GM18520 (cell line): ENCODE data around the gene REXO1.

Experiments used
- ATAC-seq: cut with Tn5 transposase; IDR thresholded peaks from one replicate; pipeline ENCODE4 v1.9.1; 2021; ENCODE audit not compliant: unreplicated experiment

The REXO1 gene

DNA sequence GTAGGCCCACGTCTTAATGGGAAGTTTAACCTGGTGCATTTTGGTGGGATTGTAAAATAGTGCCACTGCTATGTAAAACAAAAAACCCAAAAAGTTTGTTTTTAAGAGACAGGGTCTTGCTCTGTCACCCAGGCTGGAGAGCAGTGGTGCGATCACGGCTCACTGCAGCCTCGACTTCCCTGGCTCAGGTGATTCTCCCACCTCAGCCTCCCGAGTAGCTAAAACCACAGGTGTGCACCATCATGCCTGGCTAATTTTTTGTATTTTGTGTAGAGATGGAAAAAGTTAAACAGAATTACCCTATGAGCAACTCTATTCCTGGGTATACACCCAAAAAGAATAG, 820 bp upstream of the REXO1 start:
- no peak for ATAC-seq

DNA sequence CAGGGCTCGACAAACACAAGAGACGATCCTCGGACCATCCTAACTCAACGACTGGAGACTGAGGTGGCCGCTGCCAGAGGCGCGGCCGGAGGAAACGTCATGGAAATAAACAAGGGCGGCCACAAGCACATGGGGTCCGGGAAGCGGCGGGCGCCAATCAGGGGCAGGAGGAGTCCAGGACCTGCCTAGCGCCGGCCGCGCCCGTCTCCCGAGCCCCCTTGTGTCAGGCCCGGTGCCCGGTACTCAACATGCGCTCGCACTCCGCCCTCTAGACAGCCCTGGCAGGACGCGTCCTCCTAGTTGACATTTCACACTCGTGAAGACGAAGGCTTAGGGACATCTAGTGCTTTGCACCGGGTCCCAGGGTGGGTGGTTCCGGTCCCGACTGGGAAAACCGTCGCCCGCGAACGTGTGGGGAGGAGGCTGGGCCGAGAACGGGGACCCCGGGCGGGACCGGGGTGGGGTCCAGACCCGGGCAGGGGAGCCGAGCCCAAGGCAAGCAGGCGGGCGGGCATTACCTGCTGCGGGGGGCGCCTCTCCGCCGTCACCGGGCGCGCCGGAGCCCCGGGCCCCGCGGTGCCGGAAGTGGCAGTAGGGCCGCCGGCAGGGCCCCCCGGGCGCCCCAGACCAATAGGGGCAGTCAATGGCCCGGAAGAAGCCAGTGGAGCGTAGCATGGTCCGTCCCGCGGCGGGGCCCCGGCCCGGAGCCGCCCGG, 442 bp downstream of the REXO1 start:
- ATAC-seq: peak; percentile 12

DNA sequence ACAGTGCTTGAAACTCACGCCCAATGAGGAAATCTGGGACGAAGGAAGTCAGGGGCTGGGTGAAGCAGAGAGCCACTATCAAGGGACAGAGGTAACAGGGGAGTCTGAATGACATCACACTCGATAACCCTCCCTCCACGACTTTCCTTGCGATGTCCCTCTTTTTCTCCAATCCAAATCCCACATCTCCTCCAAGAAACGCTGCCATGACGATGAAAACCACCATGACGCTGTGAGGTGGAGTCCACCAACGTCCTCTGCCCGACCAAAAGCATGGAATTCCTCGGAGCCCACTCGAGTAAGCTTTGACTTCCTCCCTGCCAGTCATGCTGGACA, 967 bp downstream of the REXO1 start:
- no peak for ATAC-seq

DNA sequence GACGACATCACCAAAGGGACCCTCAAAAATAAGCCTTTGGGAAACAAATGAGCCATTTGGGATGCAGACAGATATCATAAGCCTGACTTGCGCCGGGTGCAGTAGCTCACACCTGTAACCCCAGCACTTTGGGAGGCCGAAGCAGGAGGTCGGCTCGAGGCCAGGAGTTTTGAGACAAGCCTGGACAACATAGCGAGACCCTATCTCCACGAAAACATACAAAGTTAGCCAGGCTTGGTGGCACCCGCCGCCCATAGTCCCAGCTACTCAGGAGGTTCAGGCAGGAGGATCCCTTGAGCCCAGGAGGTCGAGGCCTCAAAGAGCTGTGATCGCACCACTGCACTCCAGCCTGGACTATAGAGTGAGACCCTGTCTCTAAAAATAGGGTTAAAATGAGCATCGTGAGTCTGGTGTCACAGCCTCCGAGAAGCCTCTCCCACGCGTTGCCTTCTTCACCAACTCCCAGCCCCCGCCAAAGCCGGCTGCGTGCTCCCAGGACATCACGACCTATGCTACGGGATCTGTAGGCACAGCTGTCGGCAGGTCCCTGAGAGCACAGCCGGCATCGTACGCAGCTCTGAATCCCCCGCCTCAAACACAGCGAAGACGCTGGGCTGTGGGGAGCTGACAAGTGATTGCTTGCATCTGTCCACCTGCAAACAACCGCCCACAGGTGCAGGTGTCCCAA, 1.6 kb downstream of the REXO1 start:
- ATAC-seq: no peak

GRCh38 chr19:1845642-1846041, 2.6 kb downstream of the REXO1 start:
- no peak for ATAC-seq

DNA sequence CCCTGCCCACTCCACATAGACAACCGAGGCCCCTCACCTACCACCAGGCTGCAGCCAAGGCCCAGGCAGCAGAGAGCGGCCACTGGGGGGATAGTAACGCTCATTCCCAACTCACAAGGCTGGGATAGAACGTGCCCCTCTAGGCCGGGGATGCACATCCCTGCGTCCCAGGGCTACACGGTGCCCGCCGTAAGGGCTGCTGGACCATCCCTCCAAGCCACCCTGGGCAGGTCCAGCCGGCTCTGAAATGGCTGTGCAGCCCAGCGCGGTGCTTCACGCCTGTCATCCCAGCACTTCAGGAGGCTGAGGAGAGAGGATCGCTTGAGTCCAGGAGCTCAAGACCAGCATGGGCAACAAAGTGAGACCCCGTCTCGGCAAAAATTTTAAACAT, 3.2 kb downstream of the REXO1 start:
- ATAC-seq: no peak

DNA sequence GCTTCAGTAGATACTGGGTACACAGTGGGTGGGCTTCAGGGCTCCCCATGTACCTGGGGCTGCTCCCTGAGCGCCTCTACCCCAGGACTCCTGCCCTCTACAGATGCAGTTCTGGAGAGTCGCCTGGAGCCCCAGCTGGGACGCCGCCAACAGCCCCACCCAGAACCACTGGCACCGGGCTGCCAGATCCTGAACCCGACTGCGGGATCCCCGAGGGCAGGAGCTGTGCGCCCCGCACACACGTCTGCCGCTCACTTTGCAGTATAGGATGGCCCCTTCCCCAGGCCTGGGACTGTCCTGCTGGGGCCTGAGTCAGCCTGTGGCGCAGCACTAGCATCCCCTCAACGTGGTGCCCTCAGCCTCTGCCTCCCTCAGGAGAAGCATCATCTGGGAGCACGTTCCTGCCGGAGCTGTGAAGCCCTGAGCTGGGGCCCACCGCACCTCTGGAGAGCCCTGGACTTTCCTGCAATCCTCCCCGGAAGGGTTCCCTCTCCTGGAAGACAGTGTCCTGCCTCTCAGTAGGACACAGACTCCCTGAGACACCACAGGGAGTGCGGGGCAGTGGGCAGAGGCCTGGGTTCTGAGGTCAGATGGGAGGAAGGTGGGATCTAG, 3.7 kb downstream of the REXO1 start:
- ATAC-seq: no peak

GRCh38 chr19:1843646-1844394, 4.5 kb downstream of the REXO1 start:
- no peak for ATAC-seq

GRCh38 chr19:1843116-1843515, 5.2 kb downstream of the REXO1 start:
- ATAC-seq: no peak

DNA sequence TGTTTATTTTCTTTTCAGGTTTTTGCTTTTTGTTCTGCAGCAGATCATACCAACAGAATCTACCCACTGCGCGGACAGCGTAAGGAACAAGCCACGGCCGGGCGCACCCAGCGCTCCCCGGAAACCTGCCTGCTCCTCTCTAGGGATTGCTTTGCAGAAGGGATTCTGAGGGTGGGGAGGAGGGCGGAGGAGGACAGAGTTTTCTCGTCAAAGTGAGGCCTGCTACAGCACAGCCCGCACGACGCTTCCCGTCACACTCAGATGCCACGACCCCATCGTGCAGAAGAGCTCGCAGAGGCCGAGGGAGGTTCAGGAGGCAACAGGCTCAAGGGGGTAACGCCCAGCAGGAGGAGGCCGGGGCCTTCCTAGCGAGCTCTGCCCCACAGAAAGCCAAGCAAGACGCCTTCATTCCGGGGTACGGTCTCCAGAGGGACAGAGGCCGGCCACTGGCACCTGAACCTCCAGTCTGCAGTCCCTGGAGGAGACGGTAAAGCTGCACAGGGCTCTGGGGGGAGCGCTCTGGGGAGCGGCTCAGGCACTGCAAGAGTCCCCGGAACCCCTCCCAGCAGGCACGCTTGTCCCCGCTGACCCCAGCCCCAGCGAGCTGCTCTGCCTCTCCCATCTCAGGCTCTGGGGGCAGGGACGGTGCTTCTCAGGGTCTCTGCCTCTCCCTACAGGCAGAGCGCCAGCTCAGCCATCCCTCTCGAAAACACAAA, 6.9 kb downstream of the REXO1 start:
- no peak for ATAC-seq

GRCh38 chr19:1840541-1841115, 7.7 kb downstream of the REXO1 start:
- no peak for ATAC-seq

GRCh38 chr19:1839658-1840540, 8.4 kb downstream of the REXO1 start:
- no peak for ATAC-seq

DNA sequence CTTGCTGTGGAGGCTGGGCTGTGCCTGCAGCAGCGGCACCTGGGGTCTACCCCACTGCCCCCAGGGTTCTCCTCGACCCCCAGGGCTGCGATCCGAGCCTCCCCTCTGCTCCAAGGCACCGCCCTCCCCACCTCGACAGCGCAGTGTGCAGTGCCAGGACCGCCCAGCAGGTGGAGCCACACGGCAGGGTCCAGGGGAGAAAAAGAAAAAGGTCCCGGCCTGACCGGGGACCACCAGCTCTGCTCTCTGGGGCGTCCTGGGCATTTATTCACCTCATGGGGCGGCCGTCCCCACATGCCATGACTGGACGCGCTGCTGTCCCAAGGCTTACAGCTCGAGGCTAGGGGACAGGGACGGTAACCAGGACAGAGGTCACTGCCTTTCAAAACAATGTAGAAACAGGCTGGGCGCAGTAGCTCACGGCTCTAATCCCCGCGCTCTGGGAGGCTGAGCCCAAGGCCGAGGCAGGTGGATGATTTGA, 10.6 kb downstream of the REXO1 start:
- no peak for ATAC-seq

GRCh38 chr19:1837222-1837565, 11.1 kb downstream of the REXO1 start:
- no peak for ATAC-seq

DNA sequence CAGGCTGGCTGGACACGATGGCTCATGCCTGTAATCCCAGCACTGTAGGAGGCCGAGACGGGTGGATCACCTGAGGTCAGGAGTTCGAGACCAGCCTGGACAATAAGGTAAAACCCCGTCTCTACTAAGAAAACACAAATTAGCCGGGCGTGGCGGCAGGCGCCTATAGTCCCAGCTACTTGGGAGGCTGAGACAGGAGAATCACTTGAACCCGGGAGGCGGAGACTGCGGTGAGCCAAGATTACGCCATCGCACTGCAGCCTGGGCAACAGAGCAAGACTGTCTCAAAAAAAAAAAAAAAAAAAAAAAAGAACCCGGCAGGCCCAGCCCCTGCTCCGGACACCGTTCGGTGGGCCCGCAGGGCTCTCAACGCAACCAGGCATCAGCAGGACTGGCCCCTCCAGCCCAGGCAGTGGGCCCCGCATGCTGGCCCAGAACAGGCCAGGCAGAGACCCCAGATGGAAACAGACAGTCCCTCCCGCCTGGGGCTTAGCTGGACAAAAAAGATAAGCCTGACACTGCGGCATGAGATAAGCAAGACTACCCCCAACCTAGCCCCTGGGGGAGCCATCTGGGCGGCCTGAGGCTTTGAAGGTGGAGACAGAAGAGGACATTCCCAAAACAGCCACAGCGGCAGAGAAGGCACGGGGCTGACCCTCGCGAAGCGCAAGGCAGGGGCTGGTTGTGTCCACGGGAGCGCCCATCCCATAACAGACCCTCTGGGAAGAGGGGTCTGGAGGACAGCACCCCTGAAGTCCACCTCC, 11.6 kb downstream of the REXO1 start:
- ATAC-seq: no peak

DNA sequence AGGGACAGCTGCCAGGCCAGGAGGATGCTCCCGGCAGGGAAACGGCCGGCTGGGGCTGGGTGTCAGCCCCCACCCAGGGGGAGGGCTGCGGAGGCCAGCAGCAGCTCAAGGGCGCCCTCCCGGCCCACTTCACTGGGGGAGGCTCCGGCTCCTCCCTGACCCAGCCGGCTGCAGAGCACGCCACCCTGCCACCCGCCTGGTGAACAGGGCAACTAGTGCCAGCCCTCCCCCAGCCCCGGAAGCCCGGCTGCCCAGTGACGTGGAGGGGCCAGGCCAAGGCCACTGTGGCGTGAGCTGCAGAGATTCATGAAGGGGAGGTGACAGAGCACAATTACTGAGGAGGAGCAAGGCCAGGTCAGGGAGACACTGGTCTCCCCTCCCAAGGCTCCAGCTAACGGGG, 14.7 kb downstream of the REXO1 start:
- ATAC-seq: no peak

GRCh38 chr19:1832046-1832663, 16.1 kb downstream of the REXO1 start:
- ATAC-seq: no peak

GRCh38 chr19:1830978-1831377, 17.3 kb downstream of the REXO1 start:
- ATAC-seq: no peak

GRCh38 chr19:1830568-1830967, 17.7 kb downstream of the REXO1 start:
- ATAC-seq: no peak
